ENCODE data around the gene RERE.
A peak's percentile ranks its signal among the peaks of the same experiment; 100 is the strongest.
"Not testable (repeated sequence)": the region's sequence is repeated elsewhere in the genome, so short reads cannot be mapped to it uniquely, and the experiment has no call there.

RERE gene

DNA sequence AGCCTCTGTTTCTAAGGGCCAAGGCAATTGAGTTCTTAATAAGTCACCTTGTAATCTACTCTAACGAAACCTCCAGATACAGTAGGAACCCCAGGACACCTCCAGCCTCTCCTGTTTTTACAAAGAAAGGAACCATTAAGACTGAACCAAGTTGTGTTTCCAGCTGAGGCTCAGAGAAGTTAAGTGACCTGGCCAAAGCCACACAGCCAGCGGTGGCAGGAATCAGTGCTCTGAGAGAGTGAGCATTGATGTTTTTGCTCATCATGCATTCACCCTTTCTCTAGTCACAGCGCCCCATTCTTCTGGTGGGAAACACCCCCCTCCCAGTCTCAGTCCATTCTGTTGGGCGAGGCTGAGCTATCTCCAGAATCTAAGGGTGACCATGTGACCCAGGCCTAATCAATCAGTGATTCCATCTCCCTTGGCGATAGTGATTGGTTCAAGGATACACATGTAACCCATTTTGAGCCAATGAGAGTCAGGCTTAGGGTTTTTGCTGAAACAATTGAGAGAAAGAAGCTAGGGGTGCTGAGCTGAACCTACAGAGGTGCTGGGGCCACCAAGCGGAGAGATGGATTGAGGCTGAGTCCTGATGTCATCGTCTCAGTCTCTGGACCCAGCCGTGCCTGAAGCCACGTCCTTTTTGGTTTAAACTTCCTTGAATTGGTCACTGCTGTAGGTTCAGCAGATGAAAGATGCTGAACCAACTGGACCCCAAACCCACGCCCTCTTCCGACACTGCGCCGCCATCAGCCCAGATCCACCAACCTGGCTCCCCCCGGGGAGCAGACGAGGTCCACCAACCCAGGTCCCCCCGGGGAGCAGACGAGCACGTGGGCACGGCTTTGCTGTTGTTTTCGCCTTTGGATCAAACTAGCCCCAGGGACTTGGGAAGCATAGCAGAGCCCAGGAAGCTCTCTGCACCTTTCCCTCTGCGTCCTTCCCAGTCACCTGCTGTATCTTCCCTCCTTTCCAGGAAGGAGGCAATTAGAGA lies 28.0 kb upstream of the RERE start:
- no peak for DNase-seq
- in situ Hi-C loops (cut with HindIII; ENCODE audit: low pct_ligation_motif_present, low pct_unique_long_range_greater_than_20kb, low sequenced_read_pairs) = no loop called here

GRCh38 chr1:8844501-8845006 lies 27.1 kb upstream of the RERE start:
- DNase-seq = no peak
- in situ Hi-C loops (cut with HindIII; ENCODE audit: low pct_ligation_motif_present, low pct_unique_long_range_greater_than_20kb, low sequenced_read_pairs) = no loop called here

DNA sequence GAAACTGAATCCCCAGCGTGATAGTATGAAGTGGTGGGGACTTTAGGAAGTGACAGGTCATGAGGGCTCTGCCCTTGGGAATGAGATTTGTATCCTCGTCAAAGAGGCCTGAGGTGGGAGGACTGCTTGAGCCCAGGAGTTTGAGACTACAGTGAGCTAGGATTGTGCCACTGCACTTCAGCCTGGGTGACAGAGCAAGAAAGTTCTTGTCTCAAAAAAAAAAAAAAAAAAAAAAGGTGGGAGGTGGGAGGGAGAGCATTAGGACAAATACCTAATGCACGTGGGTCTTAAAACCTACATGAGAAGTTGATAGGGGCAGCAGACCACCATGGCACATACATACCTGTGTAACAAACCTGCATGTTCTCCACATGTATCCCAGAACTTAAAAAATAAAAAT lies 24.0 kb upstream of the RERE start:
- in situ Hi-C loops (cut with HindIII; ENCODE audit: low pct_ligation_motif_present, low pct_unique_long_range_greater_than_20kb, low sequenced_read_pairs) = no loop called here
- DNase-seq = no peak

DNA sequence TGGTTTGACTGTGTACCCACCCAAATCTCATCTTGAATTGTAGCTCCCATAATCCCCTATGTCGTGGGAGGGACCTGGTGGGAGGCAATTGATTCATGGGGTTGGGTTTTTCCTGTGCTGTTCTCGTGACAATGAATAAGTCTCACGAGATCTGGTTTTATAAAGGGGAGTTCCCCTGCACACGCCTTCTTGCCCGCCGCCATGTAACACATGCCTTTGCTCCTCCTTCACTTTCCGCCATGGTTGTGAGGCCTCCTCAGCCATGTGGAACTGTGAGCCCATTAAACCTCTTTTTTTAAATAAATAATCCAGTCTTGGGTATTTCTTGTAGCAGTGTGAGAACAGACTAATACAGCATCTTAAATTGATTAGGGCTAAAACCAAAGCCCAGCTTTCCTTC lies 22.6 kb upstream of the RERE start:
- in situ Hi-C loops (cut with HindIII; ENCODE audit: low pct_ligation_motif_present, low pct_unique_long_range_greater_than_20kb, low sequenced_read_pairs) = no loop called here
- no peak for DNase-seq

GRCh38 chr1:8835941-8836643 lies 18.7 kb upstream of the RERE start:
- DNase-seq = no peak
- in situ Hi-C loops (cut with HindIII; ENCODE audit: low pct_ligation_motif_present, low pct_unique_long_range_greater_than_20kb, low sequenced_read_pairs) = no loop called here

GRCh38 chr1:8831340-8831739 lies 13.9 kb upstream of the RERE start:
- in situ Hi-C loops (cut with HindIII; ENCODE audit: low pct_ligation_motif_present, low pct_unique_long_range_greater_than_20kb, low sequenced_read_pairs) = no loop called here
- DNase-seq = peak; percentile 32

GRCh38 chr1:8830732-8831131 lies 13.3 kb upstream of the RERE start:
- DNase-seq; in situ Hi-C loops (cut with HindIII; ENCODE audit: low pct_ligation_motif_present, low pct_unique_long_range_greater_than_20kb, low sequenced_read_pairs): not testable (repeated sequence)

DNA sequence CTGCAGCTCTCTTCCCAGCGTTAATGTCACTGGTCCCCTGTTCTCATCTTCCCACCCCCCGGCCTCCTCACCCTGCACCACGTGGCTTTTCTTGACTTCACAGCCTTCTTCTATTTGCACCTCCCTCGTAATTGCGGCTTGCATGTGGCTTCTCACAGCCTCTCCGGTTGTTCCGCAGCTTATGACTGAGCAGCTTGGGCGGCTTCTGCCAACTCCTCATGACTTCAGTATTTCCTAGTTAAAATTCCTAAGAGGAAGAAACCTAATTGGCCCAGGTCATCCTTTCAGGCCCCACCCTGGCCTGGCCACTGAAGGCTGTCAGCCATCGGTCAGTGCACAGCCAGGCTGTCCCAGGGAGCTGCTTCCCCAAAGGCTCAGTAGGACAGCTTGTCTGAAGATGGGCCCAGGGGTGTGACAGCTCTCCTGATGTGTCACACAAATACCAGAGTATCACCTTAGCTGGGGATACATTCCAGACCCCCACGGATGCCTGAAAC lies 8.6 kb upstream of the RERE start:
- in situ Hi-C loops (cut with HindIII; ENCODE audit: low pct_ligation_motif_present, low pct_unique_long_range_greater_than_20kb, low sequenced_read_pairs) = no loop called here
- peak; percentile 90 for DNase-seq

DNA sequence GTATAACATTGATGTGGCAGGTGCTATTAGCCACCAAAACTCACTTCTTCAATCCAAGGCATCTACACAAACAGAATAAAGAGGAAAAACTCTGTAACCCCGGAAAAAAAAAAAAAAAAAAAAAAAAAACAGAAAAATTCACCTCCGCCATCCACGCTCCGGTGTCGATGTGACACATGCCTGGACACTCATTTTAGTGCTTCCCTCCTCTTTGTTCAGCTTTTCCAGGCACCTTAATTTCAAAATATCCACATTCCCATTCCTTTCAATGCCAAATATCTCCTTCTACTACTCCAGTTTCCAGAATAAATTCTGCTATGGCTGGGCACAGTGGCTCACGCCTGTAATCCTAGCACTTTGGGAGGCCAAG lies 5.8 kb upstream of the RERE start:
- in situ Hi-C loops (cut with HindIII; ENCODE audit: low pct_ligation_motif_present, low pct_unique_long_range_greater_than_20kb, low sequenced_read_pairs) = no loop called here

GRCh38 chr1:8822373-8823294 lies 5.2 kb upstream of the RERE start:
- in situ Hi-C loops (cut with HindIII; ENCODE audit: low pct_ligation_motif_present, low pct_unique_long_range_greater_than_20kb, low sequenced_read_pairs) = no loop called here
- peak; percentile 41 for DNase-seq

More for the DNA sequence above, 5.8 kb upstream of the RERE start:
- no peak for DNase-seq

- peak; percentile 15 for DNase-seq
- in situ Hi-C loops (cut with HindIII; ENCODE audit: low pct_ligation_motif_present, low pct_unique_long_range_greater_than_20kb, low sequenced_read_pairs) = no loop called here
Observed at GRCh38 chr1:8821084-8821483, 3.6 kb upstream of the RERE start.

DNA sequence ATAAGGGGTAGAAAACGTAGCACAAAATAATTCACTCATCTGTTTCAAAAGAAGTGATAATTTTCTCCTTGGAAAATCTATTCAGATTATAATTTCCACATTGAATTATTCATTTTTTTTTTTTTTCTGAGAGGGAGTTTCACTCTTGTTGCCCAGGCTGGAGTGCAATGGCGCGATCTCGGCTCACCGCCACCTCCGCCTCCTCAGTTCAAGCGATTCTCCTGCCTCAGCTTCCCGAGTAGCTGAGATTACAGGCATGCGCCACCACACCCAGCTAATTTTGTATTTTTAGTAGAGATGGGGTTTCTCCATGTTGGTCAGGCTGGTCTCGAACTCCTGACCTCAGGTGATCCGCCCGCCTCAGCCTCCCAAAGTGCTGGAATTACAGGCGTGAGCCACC lies 1.3 kb upstream of the RERE start:
- in situ Hi-C loops (cut with HindIII; ENCODE audit: low pct_ligation_motif_present, low pct_unique_long_range_greater_than_20kb, low sequenced_read_pairs); DNase-seq: not testable (repeated sequence)

DNA sequence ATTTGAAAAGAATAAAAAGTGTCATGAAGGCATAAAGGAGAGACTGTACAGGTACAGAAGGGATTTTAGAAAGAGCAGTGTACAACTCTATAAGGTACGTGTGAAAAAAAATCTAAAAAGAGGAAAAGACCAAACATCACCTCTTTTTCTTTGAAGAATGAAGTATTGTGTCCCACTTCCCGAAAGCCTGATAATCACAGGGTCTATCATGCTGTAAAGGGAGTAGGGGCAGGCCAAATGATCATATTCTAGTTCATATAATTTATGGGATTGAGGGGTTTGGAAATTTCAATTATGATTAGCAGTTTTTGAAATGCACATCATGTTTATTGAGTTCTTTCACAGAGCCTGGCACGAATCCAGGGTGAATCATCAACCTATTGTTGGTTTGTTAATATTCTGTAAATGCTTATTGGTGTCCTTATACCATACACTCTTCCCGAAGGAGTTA lies 910 bp upstream of the RERE start:
- DNase-seq = peak; percentile 71
- in situ Hi-C loops (cut with HindIII; ENCODE audit: low pct_ligation_motif_present, low pct_unique_long_range_greater_than_20kb, low sequenced_read_pairs) = no loop called here

GRCh38 chr1:8816831-8817411 lies 519 bp downstream of the RERE start:
- DNase-seq = peak; percentile 19
- in situ Hi-C loops (cut with HindIII; ENCODE audit: low pct_ligation_motif_present, low pct_unique_long_range_greater_than_20kb, low sequenced_read_pairs) = no loop called here

- in situ Hi-C loops (cut with HindIII; ENCODE audit: low pct_ligation_motif_present, low pct_unique_long_range_greater_than_20kb, low sequenced_read_pairs) = no loop called here
- peak; percentile 29 for DNase-seq
Observed at GRCh38 chr1:8816264-8816663, 1.2 kb downstream of the RERE start.

DNA sequence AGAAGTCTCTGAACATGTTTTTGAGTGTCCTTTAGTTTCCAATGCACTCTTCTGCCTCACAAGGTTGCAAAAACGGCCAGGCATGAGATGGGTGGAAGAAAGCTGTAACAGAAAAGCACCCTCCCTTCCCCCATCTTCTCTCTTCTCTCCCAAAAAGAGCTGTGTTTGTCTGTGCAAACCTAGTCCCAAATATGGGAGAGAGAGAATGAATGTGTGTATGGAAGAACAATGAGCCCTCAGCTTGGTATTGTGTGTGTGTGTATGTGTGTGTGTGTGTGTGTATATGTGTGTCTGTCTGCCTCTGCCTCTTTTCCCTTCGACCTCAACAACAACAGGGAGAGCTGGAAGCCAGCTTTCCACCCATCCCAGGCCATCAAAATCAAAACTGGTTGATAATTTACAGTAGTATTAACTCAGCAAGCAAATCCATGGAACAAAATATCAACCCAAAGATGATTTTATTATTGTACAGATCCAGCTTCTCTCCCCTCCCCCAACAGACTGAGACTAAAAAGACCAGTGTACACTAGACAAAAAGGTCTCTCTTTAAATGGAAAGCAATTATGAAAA lies 1.8 kb downstream of the RERE start:
- DNase-seq = peak; percentile 13
- in situ Hi-C loops (cut with HindIII; ENCODE audit: low pct_ligation_motif_present, low pct_unique_long_range_greater_than_20kb, low sequenced_read_pairs) = no loop called here

DNA sequence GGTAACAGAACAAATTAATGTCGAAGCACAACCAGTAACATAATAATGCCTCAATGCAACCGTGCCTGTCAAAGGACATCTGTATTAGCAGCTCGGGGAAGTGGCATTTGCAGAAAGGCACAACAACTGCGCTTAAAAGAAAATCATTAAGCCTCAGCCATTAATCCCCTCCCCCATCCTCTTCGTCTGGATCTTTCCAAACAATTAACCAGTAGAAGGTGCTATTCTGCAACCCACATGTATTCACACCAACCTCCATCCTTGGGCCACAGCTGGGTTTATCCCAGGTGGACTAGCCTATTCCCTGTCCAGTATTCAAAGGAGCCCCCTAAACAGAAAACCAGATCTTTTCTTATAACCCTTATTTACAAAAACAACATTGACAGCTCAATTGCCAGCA lies 2.6 kb downstream of the RERE start:
- in situ Hi-C loops (cut with HindIII; ENCODE audit: low pct_ligation_motif_present, low pct_unique_long_range_greater_than_20kb, low sequenced_read_pairs) = no loop called here
- peak; percentile 27 for DNase-seq

- in situ Hi-C loops (cut with HindIII; ENCODE audit: low pct_ligation_motif_present, low pct_unique_long_range_greater_than_20kb, low sequenced_read_pairs) = no loop called here
- DNase-seq = no peak
Observed at GRCh38 chr1:8813991-8814390, 3.4 kb downstream of the RERE start.
